ENCODE measurements around the gene MRTFA.

DNA sequence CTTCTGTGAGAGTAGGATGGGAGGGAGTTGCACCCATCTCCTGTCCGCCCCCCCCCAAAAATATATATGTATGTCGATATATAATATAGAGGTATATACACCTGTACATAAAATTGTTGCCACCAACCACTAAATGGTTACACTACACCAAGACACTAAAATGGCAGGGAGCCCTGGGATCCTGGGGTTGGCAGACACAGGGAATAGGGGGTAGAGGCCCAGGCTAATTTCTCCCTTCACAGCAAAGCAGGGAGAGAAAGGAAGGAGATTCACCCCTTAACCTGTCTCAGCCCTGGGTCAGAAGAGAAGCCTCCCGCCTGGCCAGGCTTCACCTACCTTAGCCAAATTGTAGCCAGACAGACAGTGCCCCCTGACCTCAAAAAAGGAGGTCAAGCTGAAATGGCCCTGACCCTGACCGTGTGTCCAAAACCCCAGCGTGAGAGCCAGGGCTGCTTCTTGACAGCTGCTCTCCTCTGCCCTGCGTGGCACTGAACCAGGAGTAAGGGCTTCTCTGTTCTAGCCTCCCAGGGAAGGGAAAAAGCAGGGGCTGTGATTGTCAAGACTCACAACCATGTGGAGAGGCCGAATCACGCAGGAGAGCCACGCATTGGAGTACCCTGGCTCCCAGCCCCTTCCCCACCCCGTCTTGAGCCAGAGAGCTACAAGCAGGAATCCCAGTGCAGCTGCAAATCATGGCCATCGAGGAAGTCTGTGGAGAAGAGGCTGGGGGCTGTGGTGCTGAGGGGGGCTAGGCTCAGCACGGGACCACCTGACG, 225.6 kb downstream of the MRTFA start:
- no peak for TF ChIP-seq EZH2 (IDR thresholded peaks at IDR 0.05; ENCODE audit: low read depth)
- TF ChIP-seq, protein P1, sequence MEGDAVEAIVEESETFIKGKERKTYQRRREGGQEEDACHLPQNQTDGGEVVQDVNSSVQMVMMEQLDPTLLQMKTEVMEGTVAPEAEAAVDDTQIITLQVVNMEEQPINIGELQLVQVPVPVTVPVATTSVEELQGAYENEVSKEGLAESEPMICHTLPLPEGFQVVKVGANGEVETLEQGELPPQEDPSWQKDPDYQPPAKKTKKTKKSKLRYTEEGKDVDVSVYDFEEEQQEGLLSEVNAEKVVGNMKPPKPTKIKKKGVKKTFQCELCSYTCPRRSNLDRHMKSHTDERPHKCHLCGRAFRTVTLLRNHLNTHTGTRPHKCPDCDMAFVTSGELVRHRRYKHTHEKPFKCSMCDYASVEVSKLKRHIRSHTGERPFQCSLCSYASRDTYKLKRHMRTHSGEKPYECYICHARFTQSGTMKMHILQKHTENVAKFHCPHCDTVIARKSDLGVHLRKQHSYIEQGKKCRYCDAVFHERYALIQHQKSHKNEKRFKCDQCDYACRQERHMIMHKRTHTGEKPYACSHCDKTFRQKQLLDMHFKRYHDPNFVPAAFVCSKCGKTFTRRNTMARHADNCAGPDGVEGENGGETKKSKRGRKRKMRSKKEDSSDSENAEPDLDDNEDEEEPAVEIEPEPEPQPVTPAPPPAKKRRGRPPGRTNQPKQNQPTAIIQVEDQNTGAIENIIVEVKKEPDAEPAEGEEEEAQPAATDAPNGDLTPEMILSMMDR (conservative IDR thresholded peaks at IDR 0.05): no peak

All from PC-9 (cell line).